T47D (cell line): ENCODE measurements around the gene MRGPRX3.

Source experiments
- DNase-seq, 2 experiments: peaks; one replicate each; pipeline versions ENCODE4 v3.0.0 to v3.0.0-alpha.2; 2011 to 2012; ENCODE audit warnings: low read depth in 1 of 2, low spot score in 1 of 2
- JUND ChIP-seq: IDR thresholded peaks from 2 replicates; pipeline ENCODE4 v1.6.1; 2012; ENCODE audit warnings: low read depth
- in situ Hi-C: cut with HindIII; loops from 2 replicates; pipeline ENCODE4 v1.10.0; 2016; ENCODE audit warnings: low sequenced_read_pairs, low pct_unique_long_range_greater_than_20kb

MRGPRX3 gene

DNA sequence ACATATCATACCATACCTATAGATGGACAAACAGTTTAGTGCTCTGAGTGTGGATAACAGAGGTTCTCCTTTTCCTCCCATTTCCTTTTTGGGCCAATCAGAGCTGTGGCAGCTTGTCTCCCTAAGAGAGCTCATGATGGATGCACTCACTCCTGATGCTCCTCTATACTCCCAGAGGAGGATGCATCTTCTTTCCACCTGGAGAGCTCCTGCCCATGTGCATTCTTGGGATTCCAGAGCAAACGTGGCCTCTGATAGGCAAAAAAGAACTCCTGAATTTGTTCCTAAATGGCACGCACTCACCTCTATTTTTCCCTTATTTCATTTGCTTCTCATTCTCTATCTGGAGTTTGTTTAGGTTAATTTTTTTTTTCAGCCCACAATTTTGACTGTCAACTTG, 2.9 kb downstream of the MRGPRX3 start:
- in situ Hi-C loops: no loop called here
- no peak for DNase-seq
- TF ChIP-seq JUND: no peak

DNA sequence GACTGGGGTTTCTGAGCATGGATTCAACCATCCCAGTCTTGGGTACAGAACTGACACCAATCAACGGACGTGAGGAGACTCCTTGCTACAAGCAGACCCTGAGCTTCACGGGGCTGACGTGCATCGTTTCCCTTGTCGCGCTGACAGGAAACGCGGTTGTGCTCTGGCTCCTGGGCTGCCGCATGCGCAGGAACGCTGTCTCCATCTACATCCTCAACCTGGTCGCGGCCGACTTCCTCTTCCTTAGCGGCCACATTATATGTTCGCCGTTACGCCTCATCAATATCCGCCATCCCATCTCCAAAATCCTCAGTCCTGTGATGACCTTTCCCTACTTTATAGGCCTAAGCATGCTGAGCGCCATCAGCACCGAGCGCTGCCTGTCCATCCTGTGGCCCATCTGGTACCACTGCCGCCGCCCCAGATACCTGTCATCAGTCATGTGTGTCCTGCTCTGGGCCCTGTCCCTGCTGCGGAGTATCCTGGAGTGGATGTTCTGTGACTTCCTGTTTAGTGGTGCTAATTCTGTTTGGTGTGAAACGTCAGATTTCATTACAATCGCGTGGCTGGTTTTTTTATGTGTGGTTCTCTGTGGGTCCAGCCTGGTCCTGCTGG, 4.9 kb downstream of the MRGPRX3 start:
- in situ Hi-C loops: no loop called here
- TF ChIP-seq JUND: no peak
- DNase-seq: no peak

DNA sequence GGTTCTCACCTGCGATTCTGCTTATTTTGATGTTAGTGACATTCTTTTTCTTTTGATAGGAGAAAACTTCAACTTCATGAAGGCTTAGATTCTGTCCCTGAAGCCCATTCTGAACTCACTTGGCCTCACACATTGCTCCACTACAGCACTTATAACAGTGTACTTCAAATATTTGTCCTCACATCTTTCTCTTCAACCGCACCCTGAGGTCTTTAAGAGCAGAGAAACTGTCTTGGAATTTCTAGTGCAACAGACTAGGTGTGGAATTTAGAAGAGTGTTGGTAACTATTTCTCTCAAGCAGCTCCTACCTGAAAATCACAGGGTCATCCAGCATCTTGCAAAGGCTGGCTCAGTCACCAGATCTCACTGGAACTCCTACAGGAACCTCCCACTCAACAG, 7.8 kb downstream of the MRGPRX3 start:
- no peak for TF ChIP-seq JUND
- in situ Hi-C loops: no loop called here
- no peak for DNase-seq

DNA sequence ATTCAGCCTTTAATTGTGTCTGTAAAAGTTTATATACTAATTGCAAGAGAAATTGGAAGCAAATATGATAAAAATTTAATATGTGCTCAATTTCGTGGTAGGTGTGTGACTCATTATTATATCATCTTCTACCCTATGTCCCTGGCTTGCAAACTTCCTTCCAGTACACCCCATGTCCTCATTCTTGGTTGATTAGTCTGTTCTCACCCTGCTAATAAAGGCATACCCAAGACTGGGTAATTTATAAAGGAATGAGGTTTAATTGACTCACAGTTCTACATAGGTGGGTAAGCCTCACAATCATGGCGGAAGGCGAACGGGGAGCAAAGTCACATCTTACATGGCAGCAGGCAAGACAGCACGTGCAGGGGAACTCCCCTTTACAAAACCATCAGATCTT, 11.9 kb downstream of the MRGPRX3 start:
- in situ Hi-C loops: no loop called here
- no peak for TF ChIP-seq JUND
- no peak for DNase-seq

DNA sequence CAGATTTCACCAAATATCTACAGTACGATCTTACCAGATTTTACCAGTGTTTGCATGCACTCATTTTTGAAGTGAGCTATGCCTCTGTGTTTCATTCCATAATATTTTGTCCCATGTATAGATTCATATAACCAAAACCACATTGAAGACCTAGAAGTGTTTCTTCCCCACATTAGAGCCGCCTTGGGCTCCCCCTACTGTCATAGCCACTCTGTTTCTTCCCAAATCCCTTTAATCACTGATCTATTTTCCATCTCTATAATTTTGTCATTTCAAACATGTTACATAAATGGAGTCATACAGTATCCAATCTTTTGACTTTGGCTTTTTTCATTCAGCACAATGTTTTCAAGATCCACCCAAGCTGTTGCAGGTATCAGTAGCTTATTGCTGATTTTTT, 12.7 kb downstream of the MRGPRX3 start:
- no peak for TF ChIP-seq JUND
- in situ Hi-C loops: no loop called here
- peak in 1 of 2 experiments; percentile 16 for DNase-seq

DNA sequence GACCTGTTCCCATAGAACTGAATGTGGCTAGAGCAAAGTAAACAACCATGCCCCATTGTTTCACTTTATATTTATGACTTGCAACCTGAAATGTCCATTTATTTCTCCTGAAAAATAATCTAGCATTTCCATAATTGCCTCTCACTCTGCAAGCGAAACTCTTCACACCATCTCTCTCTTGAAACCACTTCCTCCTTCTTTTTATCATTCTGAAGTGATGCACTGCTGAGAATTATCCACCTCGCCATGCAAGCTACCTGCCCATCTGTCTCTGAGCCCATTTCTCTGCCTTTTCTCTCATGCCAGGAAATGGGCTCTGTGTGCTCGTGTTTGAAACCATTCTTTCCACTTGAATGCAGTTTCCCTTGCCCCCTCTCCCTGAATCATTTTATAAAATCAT, 13.5 kb downstream of the MRGPRX3 start:
- TF ChIP-seq JUND: no peak
- no peak for DNase-seq
- in situ Hi-C loops: no loop called here

DNA sequence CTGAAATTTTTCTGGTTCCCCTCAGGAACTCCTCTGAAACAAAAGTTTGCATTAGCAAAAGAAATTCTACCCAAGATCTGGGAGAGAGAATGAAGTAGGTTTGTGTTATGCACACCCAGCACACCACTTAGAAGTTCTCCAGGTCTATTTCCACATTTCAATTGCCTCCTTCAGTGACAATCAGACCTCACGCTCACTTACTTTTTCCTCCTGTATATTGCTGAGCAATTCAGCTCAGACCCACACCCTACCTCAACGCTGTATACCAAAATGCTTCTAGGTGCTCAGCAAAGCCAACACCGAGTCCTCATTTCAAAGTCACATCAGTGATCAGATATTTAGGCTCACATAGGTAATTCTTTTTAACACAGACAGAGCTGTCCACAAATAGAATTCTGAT, 19.2 kb downstream of the MRGPRX3 start:
- DNase-seq: no peak
- TF ChIP-seq JUND: no peak
- in situ Hi-C loops: no loop called here

DNA sequence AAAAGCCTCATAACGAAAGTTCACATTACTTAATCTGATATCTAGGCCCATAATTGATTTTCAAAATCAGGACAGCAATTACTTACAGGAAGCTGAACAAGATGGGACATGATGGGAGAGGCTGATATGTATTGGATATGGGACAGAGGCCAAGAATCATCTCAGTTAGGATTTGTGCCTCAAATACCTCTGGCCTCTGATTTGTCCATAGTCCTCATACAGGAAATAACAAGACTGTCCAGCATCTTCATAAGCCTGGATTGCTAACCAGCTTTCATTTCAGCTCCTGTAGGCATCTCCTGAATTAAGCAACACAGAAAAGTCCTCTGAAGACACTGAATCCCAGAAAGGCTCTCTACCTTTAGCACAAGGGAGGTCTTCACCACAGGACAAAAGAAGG, 36.0 kb downstream of the MRGPRX3 start:
- DNase-seq: no peak
- no peak for TF ChIP-seq JUND
- in situ Hi-C loops: no loop called here

DNA sequence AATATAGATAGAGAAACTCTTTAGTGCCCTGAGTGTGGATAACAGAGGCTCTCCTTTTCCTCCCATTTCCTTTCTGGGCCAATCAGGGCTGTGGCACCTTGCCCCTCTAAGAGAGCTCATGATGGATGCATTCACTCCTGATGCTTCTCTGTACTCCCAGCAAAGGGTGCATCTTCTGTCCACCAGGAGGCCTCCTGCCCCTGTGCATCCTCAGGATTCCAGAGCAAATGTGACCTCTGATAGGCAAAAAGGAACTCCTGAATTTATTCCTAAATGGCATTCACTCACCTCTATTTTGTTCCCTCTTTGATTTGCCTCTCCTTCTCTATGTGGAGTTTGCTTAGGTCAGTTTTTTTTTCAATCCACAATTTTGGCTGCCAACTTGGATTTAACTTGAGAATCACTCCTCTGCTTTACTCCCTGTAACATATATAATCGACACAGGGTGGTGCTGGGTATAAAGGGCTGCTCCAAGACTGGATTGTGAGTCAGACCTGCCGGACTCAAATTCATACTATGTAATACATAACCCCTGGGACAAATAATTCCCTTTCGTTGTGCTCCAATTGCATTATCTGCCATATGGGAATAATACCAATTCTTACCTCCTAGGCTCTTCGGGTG, 39.1 kb downstream of the MRGPRX3 start:
- in situ Hi-C loops: no loop called here
- TF ChIP-seq JUND: no peak
- peak in 1 of 2 experiments; percentile 30 for DNase-seq

DNA sequence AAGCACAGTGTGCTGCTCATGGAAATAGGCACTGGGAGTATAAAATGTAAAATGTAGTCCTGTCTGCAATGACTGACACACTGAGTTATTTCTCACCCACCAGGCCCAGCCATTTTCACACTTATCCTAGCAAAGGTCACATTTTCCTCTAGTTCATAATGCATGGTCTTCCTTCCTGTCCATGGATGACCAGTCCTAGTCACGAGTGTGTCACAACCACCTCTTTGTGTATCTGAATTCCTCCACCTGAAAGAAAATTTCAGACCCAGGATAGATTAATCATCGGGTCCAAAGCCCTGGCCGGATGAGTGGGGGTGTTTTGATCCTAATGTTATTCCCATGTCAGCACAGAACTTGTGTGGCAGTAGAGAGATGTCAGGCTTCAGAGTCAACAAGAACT, 40.3 kb downstream of the MRGPRX3 start, which contains the start of gene MRGPRX4:
Gene MRGPRX4 (plus strand): TSS at position 172 of the 400 bp plus-strand sequence. CDS start 420 bp downstream, outside the sequence.
- in situ Hi-C loops: no loop called here
- DNase-seq: no peak
- no peak for TF ChIP-seq JUND

DNA sequence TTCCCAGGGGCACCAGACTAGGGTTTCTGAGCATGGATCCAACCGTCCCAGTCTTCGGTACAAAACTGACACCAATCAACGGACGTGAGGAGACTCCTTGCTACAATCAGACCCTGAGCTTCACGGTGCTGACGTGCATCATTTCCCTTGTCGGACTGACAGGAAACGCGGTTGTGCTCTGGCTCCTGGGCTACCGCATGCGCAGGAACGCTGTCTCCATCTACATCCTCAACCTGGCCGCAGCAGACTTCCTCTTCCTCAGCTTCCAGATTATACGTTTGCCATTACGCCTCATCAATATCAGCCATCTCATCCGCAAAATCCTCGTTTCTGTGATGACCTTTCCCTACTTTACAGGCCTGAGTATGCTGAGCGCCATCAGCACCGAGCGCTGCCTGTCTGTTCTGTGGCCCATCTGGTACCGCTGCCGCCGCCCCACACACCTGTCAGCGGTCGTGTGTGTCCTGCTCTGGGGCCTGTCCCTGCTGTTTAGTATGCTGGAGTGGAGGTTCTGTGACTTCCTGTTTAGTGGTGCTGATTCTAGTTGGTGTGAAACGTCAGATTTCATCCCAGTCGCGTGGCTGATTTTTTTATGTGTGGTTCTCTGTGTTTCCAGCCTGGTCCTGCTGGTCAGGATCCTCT, 41.0 kb downstream of the MRGPRX3 start:
- no peak for TF ChIP-seq JUND
- in situ Hi-C loops: no loop called here
- no peak for DNase-seq
